ENCODE results near the gene TACC3. TPM values are rescaled to one million over a fixed set of nuclear protein-coding genes. Genes with fewer than 3 reads are reported as not detected.

TACC3 gene
- total and polyA plus RNA-seq, 2 of the 8 experiments (the other 6 are each of a cell fraction or from before 2014, with no cell fraction given), result 73.8 to 148 TPM

DNA sequence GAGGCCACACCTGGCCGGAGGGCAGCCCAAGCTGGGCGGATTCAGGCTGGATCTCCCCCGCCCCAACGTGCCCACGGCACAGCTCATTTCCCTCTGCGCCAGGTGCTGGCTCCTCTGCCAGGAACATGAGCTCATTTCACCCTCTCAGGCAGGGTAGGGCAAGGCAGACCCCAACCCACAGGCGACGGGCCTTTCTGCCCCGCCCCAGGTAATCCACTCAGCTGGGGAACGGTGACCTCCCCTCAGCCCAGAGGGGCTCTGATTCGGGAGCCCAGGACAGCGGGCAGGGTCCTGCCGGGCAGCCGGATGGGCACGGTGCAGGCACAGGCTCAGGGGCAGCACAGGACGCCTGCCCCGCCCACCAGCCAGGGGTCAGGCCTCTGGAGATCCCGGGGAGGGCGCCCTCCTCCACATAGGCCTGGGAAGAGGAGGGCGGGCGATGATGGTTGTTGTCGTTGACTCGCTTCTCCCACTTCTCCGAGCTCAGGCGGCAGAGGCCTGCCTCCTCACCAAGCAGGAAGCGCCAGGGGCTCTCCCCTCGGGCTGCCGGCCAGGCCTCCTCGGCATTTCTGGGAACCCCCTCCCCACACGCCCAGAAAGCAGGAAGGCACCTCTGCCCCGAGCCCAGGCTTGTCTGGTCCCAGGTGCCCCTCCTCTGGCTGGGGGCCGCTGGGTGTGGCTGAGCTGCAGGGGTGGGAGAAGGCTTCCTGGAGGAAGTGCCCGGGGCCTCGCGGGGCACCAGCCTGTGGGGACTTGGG is 31.1 kb downstream of the TACC3 start:
- Histone ChIP-seq H3K4me2 (ENCODE audit: insufficient read depth in 1 of 2, low read depth in 2 of 2, low read length in 2 of 2) (no peak overlapping the region), H4K5ac (ENCODE audit: insufficient read length, low read depth, low read length) (no peak overlapping the region), H2AK5ac (ENCODE audit: low read depth, low read length) (no peak overlapping the region), H4K91ac (replicated peaks; ENCODE audit: insufficient read length, low read length) (peak overlapping the region; percentile 22), H2BK5ac (ENCODE audit: low read depth, low read length) (peak overlapping the region; percentile 44; the same call in 1 of the 2 replicates), H3K4me1 (replicated peaks in 1 of 4; ENCODE audit: control insufficient read depth in 3 of 4, insufficient read depth in 4 of 4, low read length in 3 of 4) (peaks cover 0 to 14% (median 7%) of the 10 kb centered on the region in 4 experiments; a peak in 5 of 7 replicates), H3K18ac (ENCODE audit: extremely low read depth, low read length) (no peak overlapping the region; the same call in 1 of the 2 replicates), H3K56ac (replicated peaks; ENCODE audit: insufficient read length, low read depth, low read length) (no peak overlapping the region), H3K23me2 (ENCODE audit: low read depth, low read length) (no peaks in the 10 kb centered on the region), H3K79me1 (ENCODE audit: low read depth, low read length) (no peaks in the 10 kb centered on the region), H2BK12ac (ENCODE audit: low read depth, low read length) (0 out of 2 replicates have a peak overlapping the region, but pooled peaks have one; percentile 9), H3K23ac (ENCODE audit: insufficient read length) (no peak overlapping the region), H3K36me3 (ENCODE audit: control insufficient read depth in 2 of 4, insufficient read depth in 4 of 4, low read length in 3 of 4) (no peaks in the 10 kb centered on the region), H2AFZ (ENCODE audit: low read length) (no peak overlapping the region), H2BK15ac (ENCODE audit: low read length) (no peak overlapping the region), H3K27me3 (replicated peaks in 1 of 4; ENCODE audit: control insufficient read depth in 3 of 4, extremely low read depth in 1 of 4, insufficient read depth in 3 of 4, low read length in 3 of 4) (peaks cover 0 to 4% (median 0%) of the 10 kb centered on the region in 4 experiments; a peak in 2 of 7 replicates), H3K27ac (ENCODE audit: low read depth, low read length) (no peak overlapping the region), H4K20me1 (replicated peaks in 1 of 2; ENCODE audit: control insufficient read depth in 1 of 2, insufficient read depth in 2 of 2, low read length in 2 of 2) (no peaks in the 10 kb centered on the region), H3K9me3 (ENCODE audit: insufficient read depth in 2 of 2, low read depth in 1 of 2, low read length in 1 of 2) (no peaks in the 10 kb centered on the region), H3K9ac (replicated peaks in 1 of 4; ENCODE audit: extremely low read depth in 1 of 4, low read depth in 3 of 4, low read length in 3 of 4) (no peak overlapping the region), H3K4ac (replicated peaks; ENCODE audit: insufficient read length, low read depth, low read length) (no peak overlapping the region), H3K4me3 (ENCODE audit: extremely low read depth in 1 of 4, insufficient read depth in 2 of 4, low read depth in 3 of 4, low read length in 4 of 4) (no peak overlapping the region), H3K79me2 (ENCODE audit: control insufficient read depth in 1 of 2, insufficient read depth in 2 of 2, low read length in 2 of 2) (no peaks in the 10 kb centered on the region), H2BK20ac (ENCODE audit: low read length) (no peak overlapping the region), H3K14ac (ENCODE audit: insufficient read length) (no peak overlapping the region), H4K8ac (ENCODE audit: extremely low read depth, insufficient read depth, low read length) (no peak overlapping the region; the same call in 1 of the 2 replicates), H2BK120ac (replicated peaks; ENCODE audit: low read depth, low read length) (no peak overlapping the region)
- FAIRE-seq (no peak), DNase-seq (ENCODE audit: low read depth in 1 of 2, low spot score in 2 of 2) (no peak)
- 72% methylated on average over 22 of the region's 35 CpGs; no CpG with 5 or more reads in 1 of the 2 experiments for WGBS, 2 experiments (ENCODE audit: extremely low coverage in 1 of 2, insufficient coverage in 1 of 2, insufficient read length in 1 of 2, insufficient replicate concordance in 2 of 2, low coverage in 1 of 2, low lambda C conversion rate in 2 of 2, missing lambda C conversion rate in 1 of 2)
- ChIA-PET POLR2A (ENCODE audit: partially characterized antibody) (interaction anchor here (0.7 to 2.5 kb wide), 13 partner anchors 8 to 54 kb away, joined by 3 to 8 read pairs (median 4); no protein-coding TSS in a partner anchor), CTCF (ENCODE audit: partially characterized antibody) (interaction anchor here (0.6 to 52.9 kb wide), 10 partner anchors 22 to 661 kb away, joined by 3 to 2507 read pairs (median 4); partner anchors contain the start of gene FGFR3)
- TF ChIP-seq RAD21 (IDR thresholded peaks at IDR 0.05 in 1 of 2, conservative IDR thresholded peaks at IDR 0.05 in 1 of 2; ENCODE audit: low read depth in 2 of 2, low read length in 2 of 2) (peak in 1 of 2 experiments; percentile 18; a peak in 1 of 4 replicates), CREB1 (IDR thresholded peaks at IDR 0.05) (no peak)
